Brain microvascular endothelial cell (primary cell): ENCODE data around the gene CLRN1.

Source experiments
- DNase-seq: peaks from one replicate; pipeline ENCODE4 v3.0.0-alpha.2; 2020
- H3K27ac ChIP-seq: fragments of 250-450 bp; sonication (Bioruptor Pico); 2 replicates; pipeline ENCODE4 v1.5.1; 2020; ENCODE audit warnings: mild to moderate bottlenecking, moderate library complexity
- H3K27me3 ChIP-seq: fragments of 250-450 bp; sonication (Bioruptor Pico); replicated peaks from 2 replicates; pipeline ENCODE4 v1.5.1; 2020; ENCODE audit warnings: mild to moderate bottlenecking
- H3K36me3 ChIP-seq: fragments of 250-450 bp; sonication (Bioruptor Pico); replicated peaks from 2 replicates; pipeline ENCODE4 v1.5.1; 2020; ENCODE audit warnings: mild to moderate bottlenecking
- H3K4me3 ChIP-seq: 2 replicates; pipeline ENCODE4 v1.5.1; 2011; ENCODE audit warnings: low read depth, mild to moderate bottlenecking, control low read depth, low read length, moderate library complexity
- in situ Hi-C: cut with HindIII; loops from 2 replicates; pipeline ENCODE4 v1.10.0; 2017; ENCODE audit warnings: low sequenced_read_pairs, low pct_ligation_motif_present
- TF ChIP-seq, protein P1 (sequence below): IDR thresholded peaks from 2 replicates; pipeline ENCODE4 v1.5.1; 2011; ENCODE audit warnings: low read depth, mild to moderate bottlenecking, moderate library complexity, low read length, control low read depth, inconsistent platforms; ENCODE audit errors: missing control alignments

Gene CLRN1

DNA sequence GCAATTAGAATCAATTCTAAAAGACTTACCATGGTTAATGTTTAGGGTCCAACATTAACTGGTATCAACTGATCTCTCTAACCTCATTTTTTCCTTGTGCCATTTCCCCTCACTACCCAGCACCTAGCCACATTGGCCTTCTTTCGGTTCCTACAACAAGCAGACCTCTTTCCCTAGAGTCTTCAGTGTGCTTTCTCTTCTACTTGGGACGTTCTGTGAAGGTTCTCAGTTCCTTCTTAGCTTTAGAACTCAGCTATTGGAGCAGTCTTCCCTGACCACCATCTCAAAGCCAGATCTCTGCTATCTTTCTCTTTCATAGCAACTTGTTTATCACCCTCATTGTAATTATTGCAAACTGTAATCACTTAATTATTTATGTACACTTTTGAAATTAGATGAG, 35.8 kb downstream of the CLRN1 start:
- TF ChIP-seq, protein P1, sequence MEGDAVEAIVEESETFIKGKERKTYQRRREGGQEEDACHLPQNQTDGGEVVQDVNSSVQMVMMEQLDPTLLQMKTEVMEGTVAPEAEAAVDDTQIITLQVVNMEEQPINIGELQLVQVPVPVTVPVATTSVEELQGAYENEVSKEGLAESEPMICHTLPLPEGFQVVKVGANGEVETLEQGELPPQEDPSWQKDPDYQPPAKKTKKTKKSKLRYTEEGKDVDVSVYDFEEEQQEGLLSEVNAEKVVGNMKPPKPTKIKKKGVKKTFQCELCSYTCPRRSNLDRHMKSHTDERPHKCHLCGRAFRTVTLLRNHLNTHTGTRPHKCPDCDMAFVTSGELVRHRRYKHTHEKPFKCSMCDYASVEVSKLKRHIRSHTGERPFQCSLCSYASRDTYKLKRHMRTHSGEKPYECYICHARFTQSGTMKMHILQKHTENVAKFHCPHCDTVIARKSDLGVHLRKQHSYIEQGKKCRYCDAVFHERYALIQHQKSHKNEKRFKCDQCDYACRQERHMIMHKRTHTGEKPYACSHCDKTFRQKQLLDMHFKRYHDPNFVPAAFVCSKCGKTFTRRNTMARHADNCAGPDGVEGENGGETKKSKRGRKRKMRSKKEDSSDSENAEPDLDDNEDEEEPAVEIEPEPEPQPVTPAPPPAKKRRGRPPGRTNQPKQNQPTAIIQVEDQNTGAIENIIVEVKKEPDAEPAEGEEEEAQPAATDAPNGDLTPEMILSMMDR = no peak
- no peak overlapping the region for H3K27ac ChIP-seq

GRCh38 chr3:150933473-150933995, 39.0 kb downstream of the CLRN1 start:
- DNase-seq = no peak
- H3K36me3 ChIP-seq = no peaks in the 10 kb centered on the region
- no peak overlapping the region for H3K4me3 ChIP-seq
- peaks cover 6% of the 10 kb centered on the region for H3K27me3 ChIP-seq
- in situ Hi-C loops = no loop called here
- H3K27ac ChIP-seq = no peak overlapping the region
- TF ChIP-seq, protein P1 = no peak

More for the DNA sequence above, 35.8 kb downstream of the CLRN1 start:
- peaks cover 10% of the 10 kb centered on the region for H3K27me3 ChIP-seq
- in situ Hi-C loops = no loop called here
- no peaks in the 10 kb centered on the region for H3K36me3 ChIP-seq
- H3K4me3 ChIP-seq = no peak overlapping the region
- DNase-seq = no peak

DNA sequence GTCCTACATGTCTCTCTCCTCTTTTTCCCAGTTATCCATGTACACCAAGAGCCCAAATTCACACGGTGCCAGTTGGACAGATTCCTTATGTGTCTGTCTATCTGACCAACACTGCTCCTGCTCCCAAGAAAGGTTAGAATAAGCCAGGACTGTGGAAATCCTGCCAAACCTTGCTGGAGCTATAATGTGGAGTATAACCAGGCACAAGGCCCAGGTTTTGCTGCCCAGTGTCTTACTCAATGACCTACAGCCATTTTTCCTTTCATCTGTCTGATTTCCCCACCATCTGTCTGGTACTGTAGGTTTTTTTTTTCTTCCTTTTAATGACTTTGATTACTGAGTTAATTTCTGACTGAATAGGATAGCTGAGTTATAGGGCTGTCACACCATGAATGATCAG, 40.8 kb downstream of the CLRN1 start:
- no peak overlapping the region for H3K4me3 ChIP-seq
- in situ Hi-C loops = no loop called here
- TF ChIP-seq, protein P1 = no peak
- H3K36me3 ChIP-seq = no peaks in the 10 kb centered on the region
- no peak overlapping the region for H3K27ac ChIP-seq
- DNase-seq = no peak
- H3K27me3 ChIP-seq = peaks cover 6% of the 10 kb centered on the region

- H3K27me3 ChIP-seq = peaks cover 6% of the 10 kb centered on the region
- in situ Hi-C loops = no loop called here
- no peak overlapping the region for H3K4me3 ChIP-seq
- TF ChIP-seq, protein P1 = no peak
- no peaks in the 10 kb centered on the region for H3K36me3 ChIP-seq
- no peak overlapping the region for H3K27ac ChIP-seq
- DNase-seq = no peak
Measured at GRCh38 chr3:150930839-150931238, 41.7 kb downstream of the CLRN1 start.

DNA sequence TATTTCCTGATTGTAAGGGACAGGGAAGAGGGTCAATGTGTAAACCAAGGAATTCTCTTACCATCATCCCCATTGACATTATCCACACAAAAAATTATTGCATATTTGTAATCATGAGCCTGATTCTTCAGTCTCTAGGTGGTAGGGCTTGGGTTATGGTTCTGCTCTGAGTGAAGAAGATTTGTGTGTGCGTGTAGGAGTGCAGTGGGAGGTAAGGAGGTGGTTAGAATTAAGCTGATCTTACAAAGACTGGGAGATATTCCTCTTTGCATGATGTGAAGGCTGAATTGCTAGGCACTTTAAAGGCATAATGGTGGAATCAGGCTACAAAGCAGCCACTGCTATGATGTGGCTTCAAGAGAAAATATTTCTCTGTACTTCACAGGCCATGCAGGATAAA, 44.3 kb downstream of the CLRN1 start:
- H3K36me3 ChIP-seq = no peaks in the 10 kb centered on the region
- in situ Hi-C loops = no loop called here
- TF ChIP-seq, protein P1 = no peak
- H3K27ac ChIP-seq = no peak overlapping the region
- DNase-seq = no peak
- no peak overlapping the region for H3K4me3 ChIP-seq
- peaks cover 6% of the 10 kb centered on the region for H3K27me3 ChIP-seq

DNA sequence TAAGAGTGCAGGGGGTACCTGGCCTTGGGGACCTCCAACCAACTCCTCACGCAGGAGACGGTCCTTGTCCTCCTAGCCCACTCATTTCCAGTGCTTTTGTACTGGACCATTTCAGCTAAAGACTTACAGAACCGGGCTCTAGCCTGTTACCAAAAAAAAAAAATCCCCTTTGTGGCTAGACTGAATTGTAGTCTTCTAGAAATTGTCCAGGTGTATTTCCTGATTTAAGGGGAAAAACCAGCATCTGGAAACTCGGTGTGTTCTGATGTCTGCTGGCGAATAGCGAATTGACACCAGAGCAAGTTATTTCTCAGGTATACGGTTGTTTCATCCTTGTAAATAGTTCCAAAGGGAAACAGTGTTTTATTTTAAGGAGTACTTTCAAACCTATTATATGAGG, 46.2 kb downstream of the CLRN1 start:
- no peak for DNase-seq
- Histone ChIP-seq H3K27ac (no peak overlapping the region), H3K36me3 (no peaks in the 10 kb centered on the region), H3K27me3 (no peaks in the 10 kb centered on the region), H3K4me3 (no peak overlapping the region)
- in situ Hi-C loops = no loop called here
- TF ChIP-seq, protein P1 = no peak
